Astrocyte (in vitro differentiated cells and primary cell): ENCODE measurements around the gene CMIP. TPM values are rescaled to one million over a fixed set of nuclear protein-coding genes. Genes with fewer than 3 reads are reported as not detected.

ENCODE experiments used
- DNase-seq: peaks from one replicate; pipeline ENCODE4 v3.0.0-alpha.2; 2010; ENCODE audit warnings: low read depth
- FAIRE-seq: peaks from 2 replicates; lab custom pipeline; 2011; peaks lifted over from hg19 to GRCh38; lab: Jason Lieb, UNC
- H2AFZ ChIP-seq: 2 replicates; pipeline ENCODE4 v1.6.0; 2012; ENCODE audit warnings: low read depth, low read length, inconsistent platforms
- H3K27ac ChIP-seq: 2 replicates; pipeline ENCODE4 v1.5.1; 2011; ENCODE audit warnings: low read depth, low read length, inconsistent platforms
- H3K27me3 ChIP-seq: 2 replicates; pipeline ENCODE4 v1.6.0; 2011; ENCODE audit warnings: low read length, inconsistent platforms; ENCODE audit not compliant: insufficient read depth
- H3K36me3 ChIP-seq: 2 replicates; pipeline ENCODE4 v1.5.1; 2011; ENCODE audit warnings: low read length, inconsistent platforms; ENCODE audit not compliant: insufficient read depth
- H3K4me1 ChIP-seq: 2 replicates; pipeline ENCODE4 v1.5.1; 2011; ENCODE audit warnings: low read length, inconsistent platforms; ENCODE audit not compliant: insufficient read depth
- H3K4me2 ChIP-seq: 2 replicates; pipeline ENCODE4 v1.6.0; 2012; ENCODE audit warnings: low read length, inconsistent platforms
- H3K4me3 ChIP-seq: 2 replicates; pipeline ENCODE4 v1.5.1; 2011; ENCODE audit warnings: low read depth, mild to moderate bottlenecking, low read length, inconsistent platforms; ENCODE audit not compliant: insufficient read depth
- H3K79me2 ChIP-seq: 2 replicates; pipeline ENCODE4 v1.6.0; 2012; ENCODE audit warnings: mild to moderate bottlenecking, low read length, inconsistent platforms; ENCODE audit not compliant: insufficient read depth
- H3K9ac ChIP-seq: 2 replicates; pipeline ENCODE4 v1.6.0; 2012; ENCODE audit warnings: mild to moderate bottlenecking, low read length, inconsistent platforms
- H3K9me3 ChIP-seq: 2 replicates; pipeline ENCODE4 v1.5.1; 2012; ENCODE audit warnings: low read depth, mild to moderate bottlenecking, low read length, inconsistent platforms; ENCODE audit not compliant: insufficient read depth
- H4K20me1 ChIP-seq: 2 replicates; pipeline ENCODE4 v1.6.0; 2012; ENCODE audit warnings: low read length, inconsistent platforms; ENCODE audit not compliant: insufficient read depth
- H3K27ac Mint-ChIP-seq: one replicate; pipeline ENCODE4 v1.8.0; 2021; ENCODE audit warnings: mild to moderate bottlenecking, mixed read lengths; ENCODE audit not compliant: unreplicated experiment
- H3K27me3 Mint-ChIP-seq: one replicate; pipeline ENCODE4 v1.8.0; 2021; ENCODE audit warnings: low read depth, mixed read lengths; ENCODE audit not compliant: unreplicated experiment
- H3K36me3 Mint-ChIP-seq: one replicate; pipeline ENCODE4 v1.8.0; 2021; ENCODE audit warnings: low read depth, mixed read lengths; ENCODE audit not compliant: unreplicated experiment
- H3K4me1 Mint-ChIP-seq: one replicate; pipeline ENCODE4 v1.8.0; 2021; ENCODE audit warnings: low read depth, mixed read lengths; ENCODE audit not compliant: unreplicated experiment
- H3K4me3 Mint-ChIP-seq: one replicate; pipeline ENCODE4 v1.8.0; 2021; ENCODE audit warnings: mild to moderate bottlenecking, moderate library complexity, mixed read lengths; ENCODE audit not compliant: unreplicated experiment
- H3K9me3 Mint-ChIP-seq: one replicate; pipeline ENCODE4 v1.8.0; 2021; ENCODE audit warnings: mild to moderate bottlenecking, mixed read lengths; ENCODE audit not compliant: unreplicated experiment
- CTCF ChIP-seq: IDR thresholded peaks from 2 replicates; pipeline ENCODE4 v1.5.1; 2011; ENCODE audit warnings: low read depth, mild to moderate bottlenecking, inconsistent platforms, low read length, moderate library complexity; ENCODE audit not compliant: insufficient read depth
- EZH2 ChIP-seq: IDR thresholded peaks from 2 replicates; pipeline ENCODE4 v1.6.1; 2012; ENCODE audit warnings: mild to moderate bottlenecking, low read length, inconsistent platforms; ENCODE audit not compliant: insufficient read depth
- microRNA-seq: library from miRNA; unstranded; fragments of <30 nt; microRNA quantifications from one replicate; pipeline ENCODE4 v1.2.0, GENCODE V29; 2020
- total RNA-seq: library from RNA; stranded (reverse); gene quantifications from 2 replicates; pipeline ENCODE4 v1.2.1, GENCODE V29; 2021

Gene CMIP
- total RNA-seq, 1 donor from 2014 or later = 71.5 TPM

GRCh38 chr16:81756615-81757356 is 312.2 kb downstream of the CMIP start:
- no peaks in the 10 kb centered on the region for H3K9me3 ChIP-seq
- no peak overlapping the region for H3K9ac ChIP-seq
- H3K79me2 ChIP-seq = no peaks in the 10 kb centered on the region
- H3K4me3 ChIP-seq = no peak overlapping the region
- H3K27ac ChIP-seq = no peak overlapping the region
- no peaks in the 10 kb centered on the region for H3K36me3 Mint-ChIP-seq
- no peak overlapping the region for H3K4me3 Mint-ChIP-seq
- no peaks in the 10 kb centered on the region for H3K9me3 Mint-ChIP-seq
- H3K27me3 Mint-ChIP-seq = peaks cover 2% of the 10 kb centered on the region
- H3K4me1 ChIP-seq = peaks cover 5% of the 10 kb centered on the region
- no peak overlapping the region for H3K27ac Mint-ChIP-seq
- no peak overlapping the region for H2AFZ ChIP-seq
- FAIRE-seq (no peak), DNase-seq (no peak)
- H3K4me1 Mint-ChIP-seq = peaks cover 10% of the 10 kb centered on the region
- no peaks in the 10 kb centered on the region for H3K27me3 ChIP-seq
- no peaks in the 10 kb centered on the region for H4K20me1 ChIP-seq
- no peaks in the 10 kb centered on the region for H3K36me3 ChIP-seq
- no peak overlapping the region for H3K4me2 ChIP-seq
- TF ChIP-seq EZH2 (no peak), CTCF (no peak)

DNA sequence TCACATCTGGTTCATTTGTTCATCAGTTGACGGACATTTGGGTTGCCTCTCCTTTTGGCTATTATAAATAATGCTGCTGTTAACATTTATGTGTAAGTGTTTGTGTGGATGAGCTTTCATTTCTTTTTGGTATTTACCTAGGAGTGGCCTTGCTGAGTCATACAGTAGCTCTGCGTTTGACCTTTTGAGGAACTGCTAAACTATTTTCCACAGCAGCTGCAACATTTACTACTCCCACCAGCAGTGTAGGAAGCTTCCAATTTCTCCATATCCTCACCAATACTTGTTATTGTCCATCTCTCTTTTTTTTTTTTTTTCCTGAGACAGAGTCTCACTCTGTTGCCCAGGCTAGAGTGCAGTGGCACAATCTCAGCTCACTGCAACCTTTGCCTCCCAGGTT is 313.8 kb downstream of the CMIP start:
- Mint-ChIP-seq H3K36me3 (no peaks in the 10 kb centered on the region), H3K27me3 (peaks cover 2% of the 10 kb centered on the region), H3K4me3 (no peak overlapping the region), H3K27ac (no peak overlapping the region), H3K4me1 (peaks cover 8% of the 10 kb centered on the region), H3K9me3 (no peaks in the 10 kb centered on the region)
- H3K4me1 ChIP-seq = no peaks in the 10 kb centered on the region
- H3K79me2 ChIP-seq = no peaks in the 10 kb centered on the region
- H3K27me3 ChIP-seq = no peaks in the 10 kb centered on the region
- TF ChIP-seq EZH2 (no peak), CTCF (no peak)
- H3K27ac ChIP-seq = no peak overlapping the region
- H3K36me3 ChIP-seq = no peaks in the 10 kb centered on the region
- H3K4me2 ChIP-seq = no peak overlapping the region
- no peaks in the 10 kb centered on the region for H3K9me3 ChIP-seq
- no peak overlapping the region for H3K9ac ChIP-seq
- no peak overlapping the region for H3K4me3 ChIP-seq
- DNase-seq (peak; percentile 18), FAIRE-seq (no peak)
- H4K20me1 ChIP-seq = no peaks in the 10 kb centered on the region
- no peak overlapping the region for H2AFZ ChIP-seq

Small RNAs within 50 kb of the gene (microRNA-seq; reads per million reads assigned to microRNA genes)
- not detected for gene MIR6504
- gene MIR7854 = 2.5 reads per million

Other genes with a start within 250 kb of the CMIP start
- not detected in 2 replicates for gene BCO1, start 206.1 kb upstream of the CMIP start, total RNA-seq
- 18.0 and 20.9 TPM in 2 replicates for gene GAN, start 129.8 kb upstream of the CMIP start, total RNA-seq